SK-N-SH (cell line): Measurements from ENCODE around the gene MAD1L1. TPM values are rescaled to one million over a fixed set of nuclear protein-coding genes. Genes with fewer than 3 reads are reported as not detected.

Source experiments
- CTCF ChIA-PET: fragments of 300-600, 350-600 bp; formaldehyde crosslinking; extraction: SDS; loops from one replicate; lab custom pipeline; 2021; lab: Yijun Ruan, JAX
- POLR2A ChIA-PET: fragments of 350-600 bp; sonication (Branson Sonifier 250); formaldehyde crosslinking; extraction: SDS; loops from one replicate; lab custom pipeline; 2020; ENCODE audit warnings: antibody characterized with exemption, inconsistent platforms; lab: Yijun Ruan, JAX
- DNase-seq: peaks from one replicate; pipeline ENCODE4 v3.0.0; 2012
- H2AFZ ChIP-seq: fragments of 200-600 bp; sonication (generic); 2 replicates; pipeline ENCODE4 v1.8.1; 2016; ENCODE audit warnings: antibody characterized with exemption, mild to moderate bottlenecking, low read depth
- H3F3A ChIP-seq: fragments of 200-600 bp; sonication (generic); replicated peaks from 2 replicates; pipeline ENCODE3; 2016; ENCODE audit warnings: antibody characterized with exemption, mild to moderate bottlenecking; ENCODE audit not compliant: insufficient read depth
- H3K27ac ChIP-seq, 2 experiments: fragments of 200-500 bp in 1 of 2; fragments of 200-600 bp in 1 of 2; sonication (Bioruptor generic) in 1 of 2; sonication (generic), shearing (Covaris generic) in 1 of 2; 2 replicates each; pipeline versions ENCODE4 v1.5.1 to v1.6.1; 2014 to 2016; ENCODE audit warnings: low read depth in 2 of 2, inconsistent platforms in 1 of 2, low read length in 1 of 2, mild to moderate bottlenecking in 1 of 2, mixed read lengths in 1 of 2
- H3K27me3 ChIP-seq: fragments of 200-600 bp; sonication (generic), shearing (Covaris generic); 2 replicates; pipeline ENCODE4 v1.6.1; 2016; ENCODE audit warnings: mixed run types; ENCODE audit not compliant: insufficient read depth
- H3K36me3 ChIP-seq, 2 experiments: fragments of 200-500 bp in 1 of 2; fragments of 200-600 bp in 1 of 2; sonication (Bioruptor generic) in 1 of 2; sonication (generic) in 1 of 2; replicated peaks in 1 of 2; 2 replicates each; pipeline versions ENCODE3 to v1.5.1; 2014 to 2016; ENCODE audit warnings: low read length in 1 of 2, mild to moderate bottlenecking in 1 of 2; ENCODE audit not compliant: insufficient read depth in 2 of 2, control insufficient read depth in 1 of 2
- H3K4me1 ChIP-seq, 2 experiments: fragments of 200-500 bp in 1 of 2; fragments of 200-600 bp in 1 of 2; sonication (Bioruptor generic) in 1 of 2; sonication (generic), shearing (Covaris generic) in 1 of 2; 2 replicates each; pipeline versions ENCODE4 v1.5.1 to v1.6.1; 2014 to 2016; ENCODE audit warnings: low read depth in 1 of 2, low read length in 1 of 2, mixed run types in 1 of 2; ENCODE audit not compliant: insufficient read depth in 2 of 2, control insufficient read depth in 1 of 2
- H3K4me2 ChIP-seq: fragments of 200-600 bp; sonication (generic), shearing (Covaris generic); 2 replicates; pipeline ENCODE4 v1.6.1; 2017; ENCODE audit warnings: mixed run types
- H3K4me3 ChIP-seq, 2 experiments: fragments of 200-500 bp in 1 of 2; fragments of 200-600 bp in 1 of 2; sonication (Bioruptor generic) in 1 of 2; sonication (generic), shearing (Covaris generic) in 1 of 2; 2 replicates each; pipeline versions ENCODE4 v1.5.1 to v1.8.1; 2014 to 2016; ENCODE audit warnings: low read depth in 2 of 2, inconsistent platforms in 1 of 2, low read length in 1 of 2, mild to moderate bottlenecking in 1 of 2, mixed read lengths in 1 of 2, moderate library complexity in 1 of 2
- H3K79me2 ChIP-seq: fragments of 200-600 bp; sonication (generic); 2 replicates; pipeline ENCODE4 v1.8.1; 2017; ENCODE audit warnings: mild to moderate bottlenecking; ENCODE audit not compliant: insufficient read depth
- H3K9ac ChIP-seq: fragments of 200-600 bp; sonication (generic); 2 replicates; pipeline ENCODE4 v1.6.1; 2017; ENCODE audit warnings: mixed run types
- H3K9me2 ChIP-seq: fragments of 200-600 bp; sonication (generic); 2 replicates; pipeline ENCODE4 v1.6.1; 2017; ENCODE audit warnings: mixed run types
- H3K9me3 ChIP-seq: fragments of 200-600 bp; sonication (generic); 2 replicates; pipeline ENCODE4 v1.6.1; 2017; ENCODE audit warnings: mixed run types, mild to moderate bottlenecking, moderate library complexity
- H4K20me1 ChIP-seq: fragments of 200-600 bp; sonication (generic); 2 replicates; pipeline ENCODE4 v1.6.1; 2017; ENCODE audit warnings: mild to moderate bottlenecking, mixed run types; ENCODE audit not compliant: insufficient read depth
- ELF1 ChIP-seq: IDR thresholded peaks from 2 replicates; pipeline ENCODE4 v1.4.0; 2012
- FOSL2 ChIP-seq: IDR thresholded peaks from 2 replicates; pipeline ENCODE4 v1.4.0; 2012; ENCODE audit warnings: low read depth, mild to moderate bottlenecking, moderate library complexity, borderline replicate concordance
- GABPA ChIP-seq: IDR thresholded peaks from 2 replicates; pipeline ENCODE4 v1.4.0; 2012; ENCODE audit warnings: low read depth, mild to moderate bottlenecking
- MXI1 ChIP-seq: IDR thresholded peaks from 2 replicates; pipeline ENCODE4 v1.6.1; 2012; ENCODE audit warnings: mild to moderate bottlenecking, low read depth, low read length, improper control_type of control experiment
- PBX3 ChIP-seq: IDR thresholded peaks from 2 replicates; pipeline ENCODE4; 2012
- RAD21 ChIP-seq: IDR thresholded peaks from 2 replicates; pipeline ENCODE4 v1.6.1; 2012; ENCODE audit warnings: mild to moderate bottlenecking, low read length
- RFX5 ChIP-seq: IDR thresholded peaks from 2 replicates; pipeline ENCODE4 v1.6.1; 2012; ENCODE audit warnings: mild to moderate bottlenecking, improper control_type of control experiment, low read length
- RXRA ChIP-seq: IDR thresholded peaks from 2 replicates; pipeline ENCODE4 v1.4.0; 2012; ENCODE audit warnings: low read depth, mild to moderate bottlenecking, borderline replicate concordance
- SMC3 ChIP-seq: IDR thresholded peaks from 2 replicates; pipeline ENCODE4 v1.6.1; 2012; ENCODE audit warnings: low read depth, low read length, improper control_type of control experiment
- TCF12 ChIP-seq: IDR thresholded peaks from 2 replicates; pipeline ENCODE4 v1.4.0; 2012
- USF2 ChIP-seq: fragments of 150-350 bp; IDR thresholded peaks from 2 replicates; pipeline ENCODE4 v1.6.1; 2017; ENCODE audit warnings: antibody characterized with exemption, low read length, low read depth, borderline replicate concordance
- YY1 ChIP-seq: IDR thresholded peaks from 2 replicates; pipeline ENCODE4 v1.4.0; 2012; ENCODE audit warnings: low read depth, mild to moderate bottlenecking
- WGBS: methylation state at CpG from one replicate; pipeline ENCODE4 v1.1.6; 2017; ENCODE audit warnings: low lambda C conversion rate; 5-methylcytosine and 5-hydroxymethylcytosine counted together
- polyA plus RNA-seq, 3 experiments: library from polyadenylated mRNA; depleted of rRNA; stranded (reverse); fragments of >200 nt; gene quantifications; 2 replicates each; pipeline ENCODE4 v1.2.3, GENCODE V29; 2012

Gene MAD1L1
- polyA plus RNA-seq, 1 of the 3 experiments (the other 2 are of a cell fraction), result 46.2 TPM

GRCh38 chr7:1919539-1920265, 313.0 kb downstream of the MAD1L1 start:
- Histone ChIP-seq H3K4me2 (no peak overlapping the region), H3K9ac (no peak overlapping the region), H3K9me2 (no peaks in the 10 kb centered on the region), H3K4me1 (peaks cover 0 to 44% of the 10 kb centered on the region in 2 experiments; a peak in 1 of 4 replicates), H3K9me3 (no peaks in the 10 kb centered on the region), H3K27ac (no peak overlapping the region; a peak in 1 of 4 replicates), H3K79me2 (no peaks in the 10 kb centered on the region), H3K27me3 (no peaks in the 10 kb centered on the region), H2AFZ (no peak overlapping the region), H4K20me1 (no peaks in the 10 kb centered on the region), H3K36me3 (peaks cover 0 to 2% of the 10 kb centered on the region in 2 experiments), H3K4me3 (no peak overlapping the region), H3F3A (no peaks in the 10 kb centered on the region)
- ChIA-PET POLR2A (no interaction called here), CTCF (interaction anchor here (0.6 to 0.9 kb wide), 2 partner anchors 15 to 240 kb away, joined by 3 read pairs; no protein-coding TSS in a partner anchor)
- TF ChIP-seq GABPA (no peak), MXI1 (peak; percentile 82)
- WGBS, result 94% methylated on average over 19 of the region's 22 CpGs
- no peak for DNase-seq

- TF ChIP-seq RAD21 (no peak), SMC3 (no peak), YY1 (no peak), FOSL2 (no peak), ELF1 (no peak), PBX3 (no peak), TCF12 (no peak), RXRA (no peak), RFX5 (no peak), USF2 (no peak)
- Histone ChIP-seq H3K27me3 (no peaks in the 10 kb centered on the region), H3K4me3 (no peak overlapping the region), H3K79me2 (no peaks in the 10 kb centered on the region), H3K9me3 (no peaks in the 10 kb centered on the region), H3K9ac (no peak overlapping the region), H3K36me3 (peaks cover 0 to 2% of the 10 kb centered on the region in 2 experiments), H2AFZ (no peak overlapping the region), H3K4me2 (no peak overlapping the region), H4K20me1 (no peaks in the 10 kb centered on the region), H3K4me1 (peaks cover 0 to 44% of the 10 kb centered on the region in 2 experiments; a peak in 1 of 4 replicates), H3K27ac (no peak overlapping the region), H3K9me2 (no peaks in the 10 kb centered on the region), H3F3A (no peaks in the 10 kb centered on the region)
- WGBS, result 93% methylated on average over 23 of the region's 25 CpGs
- CTCF ChIA-PET, result interaction anchor here (0.6 kb wide), 1 partner anchor 16 kb away, joined by 3 read pairs; no protein-coding TSS in a partner anchor
- POLR2A ChIA-PET, result no interaction called here
- DNase-seq, result no peak
Measured at GRCh38 chr7:1918881-1919525, 313.7 kb downstream of the MAD1L1 start.
